ENCODE results near the gene ANKRD18A.
A peak's percentile ranks its signal among the peaks of the same experiment; 100 is the strongest.

Gene ANKRD18A

DNA sequence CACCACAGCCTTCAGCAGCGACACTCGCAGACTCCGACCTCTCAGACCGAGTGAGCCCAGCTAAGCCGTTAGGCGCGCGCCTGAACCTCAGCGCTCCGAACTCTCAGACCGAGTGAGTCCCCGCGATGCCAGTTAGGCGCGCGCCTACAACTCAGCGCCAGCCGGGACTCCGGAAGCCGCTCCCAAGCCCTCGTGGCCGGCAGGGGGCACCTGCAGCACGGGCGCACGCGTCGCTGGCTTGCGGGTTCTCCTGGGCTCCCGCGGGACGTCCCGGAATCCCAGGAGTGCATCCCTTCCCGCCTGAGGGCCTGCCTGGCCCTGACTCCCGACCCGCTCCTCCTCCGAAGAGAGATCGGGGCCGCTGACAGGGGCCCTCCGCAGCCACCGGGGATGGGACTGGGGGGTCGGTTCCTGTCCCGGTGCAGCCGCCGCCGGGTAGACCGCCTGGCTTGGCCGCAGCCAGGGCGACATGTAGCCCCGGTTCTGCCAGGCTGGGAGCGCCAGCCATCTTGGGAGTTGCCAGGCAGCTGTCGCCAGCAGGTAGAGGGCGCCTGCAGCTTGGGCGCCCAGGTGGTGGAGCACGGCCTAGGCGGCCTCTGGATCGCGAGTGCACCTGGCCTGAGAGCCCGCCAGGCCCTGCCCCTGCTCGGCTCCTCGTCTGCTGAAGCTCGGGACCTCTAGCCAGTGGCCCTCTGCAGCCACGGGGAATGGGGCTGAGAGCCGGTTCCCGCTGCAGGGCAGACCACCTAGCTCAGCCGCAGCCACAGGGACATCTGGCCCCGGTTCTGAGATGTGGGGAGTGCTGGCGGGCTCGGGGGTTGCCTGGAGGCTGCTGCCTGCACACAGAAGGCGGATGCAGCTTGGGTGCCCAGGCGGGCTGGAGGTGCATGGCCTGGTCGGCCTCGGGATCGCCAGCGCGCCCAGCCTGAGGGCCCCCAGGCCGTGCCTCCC lies at the start of gene ANKRD18A:
Gene ANKRD18A, minus strand, starts transcription at position 114 of the 951 bp plus-strand sequence. CDS start 311 bp downstream, outside the sequence.
- DNase-seq: peak; percentile 61

DNA sequence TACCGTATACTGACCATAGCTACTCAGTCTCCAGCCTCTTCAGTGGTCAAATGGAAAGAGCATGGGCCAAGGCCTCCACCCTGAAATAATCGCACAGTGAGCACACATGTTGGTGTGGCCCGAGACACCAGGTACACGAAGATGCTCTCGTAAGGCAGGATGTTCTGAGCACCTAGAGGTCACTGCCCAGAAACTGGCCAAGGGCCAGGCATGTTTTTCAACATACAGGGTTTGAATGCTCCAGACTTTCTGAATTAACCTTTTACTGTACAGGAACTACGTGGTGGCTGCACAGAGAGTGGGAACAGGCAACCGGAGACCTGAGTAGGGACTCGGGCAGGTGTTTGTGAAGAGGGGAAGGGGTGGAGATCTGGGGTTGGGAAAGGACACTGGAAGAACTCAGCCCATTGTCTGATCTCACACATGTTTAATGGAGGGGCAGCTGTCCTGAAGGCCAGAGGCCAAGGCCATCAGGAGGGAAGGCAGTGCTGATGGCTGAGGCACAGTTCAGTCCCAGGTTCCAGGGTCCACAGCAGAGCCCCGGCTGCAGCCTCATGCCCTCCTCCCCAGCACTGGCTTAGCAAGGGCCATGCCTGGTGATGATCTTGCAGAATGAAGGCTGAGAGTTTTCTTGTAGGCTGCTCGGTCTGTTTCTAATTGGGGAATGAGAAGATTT lies 48.5 kb upstream of the ANKRD18A start:
- no peak for DNase-seq

DNA sequence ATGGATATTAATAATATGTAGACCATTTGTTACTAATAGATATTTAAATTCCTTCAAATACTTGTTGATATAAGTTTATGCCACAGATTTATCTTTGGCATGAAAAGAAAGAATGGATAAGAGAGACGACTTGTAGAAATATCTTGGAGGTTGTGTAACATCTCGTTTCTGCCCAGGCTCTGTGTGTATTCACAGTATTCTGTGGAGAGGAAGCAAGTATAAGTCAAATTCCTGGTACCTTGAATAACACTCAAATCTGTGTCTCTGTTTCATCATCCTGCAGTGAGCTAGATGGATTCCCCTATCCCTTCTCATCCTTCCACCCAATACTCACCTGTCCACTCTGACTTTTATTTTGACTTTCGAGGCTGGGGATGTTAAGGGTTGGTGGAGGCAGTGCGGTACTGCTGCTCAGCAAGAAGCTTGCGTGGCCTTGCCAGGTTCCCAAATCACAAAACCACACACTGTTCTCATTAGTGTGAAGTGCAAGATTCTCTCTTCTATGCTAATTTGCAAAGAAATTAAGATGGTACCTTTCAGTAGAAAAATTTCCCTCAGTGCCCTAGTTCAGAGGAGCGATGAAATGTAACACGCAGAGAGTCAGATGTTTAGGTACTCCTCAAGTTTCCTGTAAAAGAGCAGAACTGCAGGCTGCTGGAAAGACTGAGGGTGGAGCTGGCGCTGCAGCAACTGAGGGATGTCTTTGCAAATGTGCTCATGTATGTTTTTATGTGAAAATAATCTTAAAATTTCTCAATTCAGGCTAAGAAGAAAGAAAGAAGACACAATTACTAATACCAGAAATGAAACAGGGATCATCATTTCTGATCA lies 42.6 kb upstream of the ANKRD18A start:
- no peak for DNase-seq

DNA sequence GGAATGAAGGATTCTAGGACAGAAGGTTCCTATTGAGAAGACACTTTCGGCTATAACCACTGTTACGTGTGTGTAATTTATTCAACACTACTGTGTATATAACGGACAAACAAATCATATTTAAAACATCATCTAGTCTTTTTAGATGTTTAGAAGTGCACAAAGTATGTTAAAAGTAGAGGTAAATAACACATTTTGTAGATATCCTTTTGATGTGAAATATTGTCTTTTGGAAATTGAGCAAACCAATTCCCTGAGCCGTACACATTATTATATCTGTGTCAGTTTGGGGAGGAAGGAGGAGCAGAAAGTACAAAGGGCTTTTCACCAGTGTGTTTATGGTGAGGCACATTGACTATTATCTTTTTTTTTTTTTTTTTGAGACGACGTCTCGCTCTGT lies 39.1 kb upstream of the ANKRD18A start:
- no peak for DNase-seq

DNA sequence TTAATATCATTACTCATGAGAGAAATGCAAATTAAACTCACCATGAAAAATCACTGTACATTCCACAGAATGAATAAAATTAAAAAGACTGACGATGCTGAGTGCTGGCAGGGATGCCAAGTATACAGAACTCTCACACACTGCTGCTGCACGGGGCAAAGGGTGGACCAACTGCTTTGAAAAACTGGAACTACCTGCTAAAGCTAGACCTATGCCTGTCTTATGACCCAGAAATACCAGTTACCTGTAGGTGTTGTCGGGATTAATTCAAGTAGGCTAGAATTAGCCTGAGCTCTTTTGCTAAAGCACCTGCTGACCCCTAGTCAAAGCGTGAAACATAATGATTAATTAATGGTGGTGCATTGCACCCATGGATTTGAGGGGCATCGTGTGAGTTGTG lies 36.5 kb upstream of the ANKRD18A start:
- DNase-seq: no peak

DNA sequence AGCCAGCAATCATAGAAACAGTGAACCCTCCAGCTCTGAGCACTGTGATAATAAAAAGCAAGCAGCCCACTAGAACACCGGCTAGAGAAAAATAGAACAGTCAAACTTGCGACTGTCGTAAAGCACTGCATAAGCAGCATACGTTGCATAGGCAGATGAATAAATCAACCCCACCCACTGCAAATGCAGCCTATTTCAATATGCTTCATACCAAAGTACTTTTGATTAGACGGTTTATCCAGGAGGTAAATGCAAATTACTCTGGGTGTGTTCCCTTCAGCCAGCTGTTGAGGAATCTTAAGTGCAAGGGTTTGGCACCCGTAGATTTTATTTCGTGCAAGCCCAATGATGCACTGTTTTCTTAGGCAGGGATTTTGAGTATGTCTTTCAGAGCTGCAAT lies 32.1 kb upstream of the ANKRD18A start:
- DNase-seq: no peak

DNA sequence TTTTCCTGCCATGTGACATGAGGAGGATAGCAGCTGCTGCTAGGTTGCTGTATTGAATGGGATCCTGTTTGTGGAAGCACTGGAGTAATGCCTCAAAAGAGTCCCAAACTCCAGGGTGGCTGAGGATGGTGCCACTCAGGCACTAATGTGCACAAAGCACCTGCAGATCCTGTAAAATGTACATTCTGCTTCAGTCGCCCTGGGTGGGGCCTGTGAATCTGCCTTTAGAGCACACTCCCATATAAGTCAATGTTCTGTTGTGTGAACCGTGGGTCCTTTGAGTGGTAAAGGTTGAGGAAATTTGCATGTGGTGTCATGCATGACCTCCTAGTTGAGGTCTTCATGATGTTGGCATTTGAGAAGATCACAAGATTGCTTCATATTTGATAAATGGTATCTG lies 31.6 kb upstream of the ANKRD18A start:
- DNase-seq: no peak

DNA sequence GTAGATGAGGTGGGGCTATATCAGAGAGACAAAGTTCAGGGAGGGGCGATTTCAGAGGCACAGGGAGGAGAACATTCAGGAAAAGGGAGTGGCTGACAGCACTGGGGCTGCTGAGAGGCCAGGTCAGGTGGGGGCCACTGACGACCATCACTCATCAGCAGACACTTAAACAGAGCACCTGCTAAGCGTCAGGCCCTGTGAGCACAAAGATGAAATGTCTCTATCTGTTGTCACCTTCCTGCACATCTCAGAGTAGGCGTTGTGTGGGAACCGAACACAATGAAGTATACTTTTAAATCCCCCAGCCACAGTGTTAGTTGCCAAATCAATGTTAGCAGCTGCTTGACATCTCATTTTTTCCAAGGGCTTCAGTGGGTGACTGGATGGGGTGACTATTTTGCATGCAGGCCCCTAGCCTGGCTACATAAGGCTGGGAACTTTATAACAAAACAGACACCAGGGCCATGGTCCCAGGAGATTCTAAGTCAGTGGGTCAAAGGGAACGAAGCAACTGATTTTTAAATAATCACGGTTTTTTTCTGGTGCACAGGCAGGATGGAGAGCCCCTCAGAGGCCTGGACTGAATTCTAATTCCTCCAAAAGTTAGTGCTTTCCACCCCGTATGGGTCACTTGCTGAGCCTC lies 31.1 kb upstream of the ANKRD18A start:
- DNase-seq: no peak

DNA sequence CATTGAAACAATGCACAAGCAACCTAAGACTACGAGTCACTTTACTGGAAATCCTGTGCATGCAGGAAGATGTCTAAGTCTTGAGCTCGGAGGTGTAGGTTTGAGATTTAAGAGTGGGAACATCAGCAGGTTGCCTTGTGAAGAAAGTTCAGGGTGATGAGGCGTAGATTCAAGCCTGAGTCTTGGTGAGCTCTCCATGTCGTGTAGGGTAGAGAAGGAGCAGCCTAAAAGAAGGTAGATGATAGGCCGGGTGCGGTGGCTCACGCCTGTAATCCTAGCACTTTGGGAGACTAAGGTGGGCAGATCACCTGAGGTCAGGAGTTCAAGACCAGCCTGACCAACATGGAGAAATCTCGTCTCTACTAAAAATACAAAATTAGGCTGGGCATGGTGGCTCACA lies 30.2 kb upstream of the ANKRD18A start:
- no peak for DNase-seq

DNA sequence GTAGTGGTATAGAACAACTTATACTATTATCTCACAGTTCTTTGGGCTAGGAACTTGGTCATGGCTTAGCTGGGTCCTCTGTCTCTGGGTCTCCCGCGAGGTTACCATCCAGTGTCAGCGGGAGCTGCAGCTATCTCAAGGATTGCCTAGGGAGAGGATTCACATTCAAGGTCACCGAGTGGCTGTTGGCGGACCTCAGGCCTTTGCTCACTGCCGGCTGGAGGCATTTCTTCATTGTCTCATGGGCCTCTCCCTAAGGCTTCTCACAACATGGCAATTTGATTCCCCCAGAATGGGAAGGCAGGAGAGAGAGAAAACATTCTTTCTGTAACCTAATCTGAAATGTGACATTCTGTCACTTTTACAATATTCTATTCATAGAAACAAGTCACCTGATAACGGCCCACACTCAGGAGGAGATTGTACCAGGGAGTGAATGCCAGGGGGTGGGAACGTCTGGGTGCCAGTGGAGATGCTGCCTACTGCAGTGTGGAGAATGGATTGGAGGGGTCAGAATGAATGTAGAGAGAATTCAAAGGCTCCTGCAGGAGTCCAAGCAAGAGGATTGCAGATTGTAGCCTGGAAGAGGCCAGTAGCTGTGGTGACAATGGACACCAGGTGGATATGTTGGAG lies 29.5 kb upstream of the ANKRD18A start:
- no peak for DNase-seq

DNA sequence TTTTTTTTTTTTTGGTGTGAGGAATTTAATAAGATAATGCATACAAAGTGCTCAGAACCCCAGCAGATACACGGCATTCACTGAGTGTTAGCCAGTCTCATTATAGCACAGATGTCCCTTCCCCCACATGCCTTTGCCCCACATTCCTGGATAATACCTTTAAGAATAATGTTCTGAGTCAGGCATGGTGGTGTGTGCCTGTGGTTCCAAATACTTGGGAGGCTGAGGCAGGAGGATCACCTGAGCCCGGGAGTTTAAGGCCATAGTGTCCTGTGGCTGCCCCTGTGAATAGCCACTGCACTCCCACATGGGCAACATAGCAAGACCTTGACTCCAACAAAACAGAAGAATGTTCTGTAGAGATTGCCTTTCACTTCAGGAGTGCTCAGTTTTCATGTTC lies 24.2 kb upstream of the ANKRD18A start:
- DNase-seq: no peak

DNA sequence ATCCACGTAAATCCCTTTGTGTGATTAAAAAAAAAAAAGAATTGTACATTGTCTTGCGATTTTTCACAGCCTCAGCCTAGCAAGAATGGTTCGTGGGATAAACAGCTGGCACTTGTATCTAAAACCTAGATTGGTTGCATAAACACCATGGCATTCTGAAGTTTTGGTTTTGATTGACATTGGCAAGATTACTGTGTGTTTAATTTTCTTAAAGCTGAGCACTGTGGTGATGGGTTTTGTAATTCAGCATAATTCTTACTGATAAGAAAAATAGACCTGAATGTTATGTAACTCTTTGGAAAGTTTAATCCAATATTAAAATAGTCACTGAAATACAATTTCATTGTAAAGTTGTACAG lies 23.4 kb upstream of the ANKRD18A start:
- no peak for DNase-seq

DNA sequence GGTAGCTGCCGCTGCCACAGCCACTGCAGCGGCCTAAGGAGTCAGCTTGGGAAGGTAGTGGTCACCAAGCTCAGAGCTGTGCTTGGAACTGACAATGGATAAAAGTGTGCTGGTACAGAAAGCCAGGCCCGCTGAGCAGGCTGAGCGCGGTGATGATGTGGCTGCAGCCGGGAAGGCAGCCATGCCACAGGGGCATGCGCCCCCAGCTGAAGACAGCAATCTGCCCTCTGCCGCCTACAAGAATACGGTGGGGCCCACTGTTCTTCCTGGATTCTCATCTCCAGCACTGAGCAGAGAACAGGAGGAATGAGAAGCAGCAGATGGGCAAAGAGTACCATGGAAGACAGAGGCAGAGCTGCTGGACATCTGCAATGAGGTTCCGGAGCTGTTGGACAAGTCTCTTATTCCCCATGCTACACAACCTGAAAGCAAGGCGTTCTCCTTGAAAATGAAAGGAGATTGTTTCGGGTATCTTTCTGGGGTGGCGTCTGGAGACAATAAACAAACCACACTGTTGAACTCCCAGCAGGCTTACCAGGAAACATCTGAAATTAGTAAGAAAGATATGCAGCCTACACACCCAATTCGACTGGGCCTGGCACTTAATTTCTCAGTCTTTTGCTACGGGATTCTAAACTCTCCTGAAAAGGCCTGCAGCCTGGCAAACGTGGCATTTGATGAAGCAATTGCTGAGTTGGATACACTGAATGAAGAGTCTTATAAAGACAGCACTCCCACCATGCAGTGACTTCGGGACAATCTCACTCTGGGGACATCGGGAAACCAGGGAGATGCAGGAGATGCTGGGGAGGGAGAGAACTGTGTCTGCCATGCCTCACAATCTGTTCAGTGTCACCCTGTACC lies 22.8 kb upstream of the ANKRD18A start:
- DNase-seq: no peak

DNA sequence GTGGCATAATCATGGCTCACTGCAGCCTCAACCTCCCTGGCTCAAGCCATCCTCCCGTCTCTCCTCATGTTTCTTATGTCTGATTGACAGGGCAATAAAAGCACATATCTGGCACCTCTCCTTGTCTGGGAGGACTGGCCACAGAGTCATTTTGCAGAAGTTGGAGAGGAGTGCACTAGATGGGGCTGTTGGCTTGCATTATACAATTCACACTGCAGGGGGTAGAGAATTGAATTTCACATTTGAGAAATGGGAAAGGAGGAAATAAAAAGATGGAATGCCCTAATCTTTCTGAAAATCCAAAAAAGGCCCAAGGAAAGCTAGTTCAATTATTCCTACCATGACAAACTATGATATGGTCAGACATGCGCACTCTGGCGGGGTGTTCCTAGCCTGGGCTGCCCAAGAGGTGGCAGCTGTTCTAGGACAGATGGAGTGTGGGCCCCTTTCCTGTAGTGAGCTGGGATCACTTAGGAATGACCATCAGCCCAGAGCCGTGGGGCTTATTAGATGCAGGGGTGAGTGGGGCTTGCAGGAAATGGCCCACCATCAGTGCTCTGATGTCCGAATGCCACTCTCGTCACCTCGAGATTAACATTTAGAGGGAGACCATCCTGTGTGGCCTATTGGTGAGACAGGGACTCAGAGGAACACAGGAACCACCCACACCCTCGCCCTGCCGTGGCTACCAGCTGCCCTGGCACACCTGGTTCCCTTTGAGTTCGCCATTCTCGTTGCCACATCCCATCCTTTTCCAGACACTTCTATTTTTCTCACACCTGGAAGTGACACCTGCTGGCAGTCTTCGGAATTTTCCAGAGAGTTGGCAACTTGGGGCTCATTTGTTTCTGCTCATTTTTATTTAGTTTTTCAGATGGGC lies 21.8 kb upstream of the ANKRD18A start:
- peak; percentile 6 for DNase-seq

DNA sequence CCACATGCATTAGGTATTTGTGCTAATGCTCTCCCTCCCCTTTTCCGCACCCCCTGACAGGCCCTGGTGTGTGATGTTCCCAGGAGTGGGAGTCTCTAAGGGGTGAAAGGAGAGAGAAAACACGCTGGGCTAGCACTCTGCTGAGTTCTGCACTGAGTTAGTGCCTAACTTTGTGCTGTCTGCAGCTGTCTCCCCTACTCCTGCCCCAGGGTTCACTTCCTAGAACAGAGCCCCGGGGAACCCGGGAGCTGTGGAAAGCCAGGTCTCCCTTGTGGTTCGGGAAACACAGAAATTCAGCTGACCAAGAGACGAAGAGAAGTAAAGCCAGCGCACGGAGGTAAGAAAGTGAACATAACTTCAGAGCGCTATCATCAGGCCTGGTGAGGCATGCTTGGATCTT lies 20.7 kb upstream of the ANKRD18A start:
- no peak for DNase-seq

DNA sequence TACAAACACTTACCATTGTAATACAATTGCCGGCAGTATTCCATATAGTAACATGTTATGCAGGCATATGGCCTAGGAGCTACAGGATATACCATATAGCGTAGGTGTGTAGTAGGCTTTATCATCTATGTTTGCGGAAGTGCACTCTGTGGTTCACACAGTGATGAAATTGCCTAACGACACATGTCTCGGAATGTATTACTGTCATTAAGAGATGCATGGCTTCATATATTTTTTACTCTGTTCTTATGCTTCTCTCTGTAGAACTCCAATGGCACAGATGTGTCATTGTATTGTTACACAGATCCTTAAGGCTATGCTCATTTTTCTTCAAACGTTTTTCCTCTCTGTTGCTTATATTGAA lies 19.2 kb upstream of the ANKRD18A start:
- no peak for DNase-seq

DNA sequence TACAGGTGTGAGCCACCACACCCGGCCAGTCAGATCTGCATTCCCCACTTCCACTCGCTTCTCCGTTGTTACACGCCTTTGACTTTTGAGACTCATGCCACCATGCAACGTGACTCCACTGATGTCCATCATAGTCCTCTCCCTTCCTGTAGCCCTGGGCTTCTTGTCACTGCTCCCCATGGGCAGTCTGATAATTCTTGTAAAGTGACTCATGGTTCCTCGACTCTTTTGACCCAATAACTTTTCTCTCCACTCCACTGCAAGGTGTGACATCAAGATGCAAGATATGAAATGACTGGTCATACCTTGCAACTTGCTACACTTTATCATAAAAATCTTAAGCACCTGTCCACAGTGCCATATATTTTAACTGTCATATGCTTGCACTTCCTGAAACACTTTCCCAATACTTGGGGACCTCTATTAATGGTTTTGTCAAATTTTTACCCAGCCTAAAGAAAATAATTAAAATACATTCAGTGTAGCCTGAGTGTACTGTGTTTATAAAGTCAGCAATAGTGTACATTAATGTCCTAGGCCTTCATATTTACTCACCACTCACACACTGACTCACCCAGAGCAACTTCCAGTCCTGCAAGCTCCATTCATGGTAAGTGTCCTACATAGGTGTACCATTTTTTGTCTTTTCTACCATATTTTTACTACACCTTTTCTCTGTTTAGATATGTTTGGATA lies 18.6 kb upstream of the ANKRD18A start:
- DNase-seq: no peak

DNA sequence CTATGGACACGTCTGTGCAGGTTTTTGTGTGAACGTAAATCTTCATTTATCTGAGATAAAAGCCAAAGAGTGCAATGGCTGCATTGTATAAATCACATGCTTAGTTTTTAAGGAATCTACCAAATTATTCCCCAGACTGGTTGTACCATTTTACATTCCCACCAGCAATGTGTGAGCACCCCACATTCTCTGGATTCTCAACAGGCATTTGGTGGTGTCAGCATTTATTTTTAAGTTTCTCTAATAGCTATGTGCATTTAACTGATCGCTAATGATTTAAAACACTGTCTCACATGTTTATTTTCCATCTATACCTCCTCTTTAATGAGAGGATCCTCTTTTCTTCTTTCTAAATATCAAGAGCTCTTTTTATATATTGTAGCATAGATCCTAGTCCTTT lies 13.9 kb upstream of the ANKRD18A start:
- no peak for DNase-seq

DNA sequence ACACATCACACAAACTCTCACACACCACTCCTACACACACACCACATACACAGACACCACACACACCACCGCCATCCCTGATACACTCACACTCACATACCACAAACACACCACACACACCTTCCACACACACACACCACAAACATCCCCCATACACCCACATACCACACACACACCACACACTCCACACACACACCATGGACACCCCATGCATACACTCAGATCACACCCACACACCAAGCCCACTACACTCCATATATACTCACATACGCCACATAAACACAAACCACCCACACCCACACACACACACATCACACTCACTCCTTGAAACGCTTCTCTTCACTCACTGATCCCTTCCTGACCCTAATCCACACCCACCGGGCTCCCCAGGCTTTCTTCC lies 9.1 kb upstream of the ANKRD18A start:
- no peak for DNase-seq

DNA sequence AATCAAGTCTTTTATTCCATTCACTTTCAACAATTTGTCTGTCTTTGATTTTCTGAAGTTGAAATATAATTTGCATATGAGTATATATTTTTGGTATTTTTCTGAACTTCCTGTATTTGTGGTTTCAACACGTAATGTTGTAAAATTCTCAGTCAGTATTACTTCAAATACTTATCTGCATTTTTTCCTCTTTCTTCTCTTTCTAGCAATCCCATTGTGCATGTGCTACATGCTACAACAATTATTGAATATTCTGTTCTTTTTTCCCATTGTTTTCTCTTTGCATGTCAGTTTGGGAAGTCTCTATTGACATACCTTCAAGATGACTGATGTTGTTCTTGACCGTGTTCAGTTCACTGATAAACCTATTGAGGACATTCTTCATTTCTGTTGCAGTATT lies 5.6 kb upstream of the ANKRD18A start:
- DNase-seq: no peak

Data from fibroblast of skin of right biceps (primary cell).